HFF-Myc (cell line): ENCODE results near the gene SLC35F1.

Experiments used
- DNase-seq: peaks from one replicate; pipeline ENCODE4 v3.0.0-alpha.2; 2011; ENCODE audit warnings: low read depth; ENCODE audit errors: extremely low read depth
- H3K4me3 ChIP-seq: replicated peaks from 2 replicates; pipeline ENCODE4 v1.5.1; 2011; ENCODE audit warnings: low read depth, mild to moderate bottlenecking, control low read depth, low read length
- TF ChIP-seq, protein P1 (sequence below): IDR thresholded peaks from 2 replicates; pipeline ENCODE4 v1.5.1; 2012; ENCODE audit warnings: mild to moderate bottlenecking, low read depth, low read length, control low read depth; ENCODE audit errors: missing control alignments

Gene SLC35F1

DNA sequence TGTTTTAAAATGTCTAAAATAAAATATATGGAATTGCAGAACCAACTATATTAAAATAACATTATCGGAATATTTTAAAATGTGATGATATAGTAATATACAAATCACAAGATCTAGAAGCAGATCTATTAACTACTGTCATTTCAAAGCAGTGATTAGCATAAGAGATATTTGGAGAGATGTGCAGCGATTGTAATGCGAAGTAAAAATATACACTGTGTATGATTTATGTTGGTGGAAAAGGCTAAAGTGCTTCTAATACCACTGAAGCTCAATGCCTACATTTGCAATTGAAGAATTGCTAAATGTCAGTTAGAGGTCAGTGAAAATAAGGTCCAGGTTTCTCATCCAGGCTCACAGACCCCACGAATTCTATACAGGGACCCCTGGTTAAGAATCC is 392.4 kb downstream of the SLC35F1 start:
- no peak overlapping the region for H3K4me3 ChIP-seq
- DNase-seq = no peak
- TF ChIP-seq, protein P1, sequence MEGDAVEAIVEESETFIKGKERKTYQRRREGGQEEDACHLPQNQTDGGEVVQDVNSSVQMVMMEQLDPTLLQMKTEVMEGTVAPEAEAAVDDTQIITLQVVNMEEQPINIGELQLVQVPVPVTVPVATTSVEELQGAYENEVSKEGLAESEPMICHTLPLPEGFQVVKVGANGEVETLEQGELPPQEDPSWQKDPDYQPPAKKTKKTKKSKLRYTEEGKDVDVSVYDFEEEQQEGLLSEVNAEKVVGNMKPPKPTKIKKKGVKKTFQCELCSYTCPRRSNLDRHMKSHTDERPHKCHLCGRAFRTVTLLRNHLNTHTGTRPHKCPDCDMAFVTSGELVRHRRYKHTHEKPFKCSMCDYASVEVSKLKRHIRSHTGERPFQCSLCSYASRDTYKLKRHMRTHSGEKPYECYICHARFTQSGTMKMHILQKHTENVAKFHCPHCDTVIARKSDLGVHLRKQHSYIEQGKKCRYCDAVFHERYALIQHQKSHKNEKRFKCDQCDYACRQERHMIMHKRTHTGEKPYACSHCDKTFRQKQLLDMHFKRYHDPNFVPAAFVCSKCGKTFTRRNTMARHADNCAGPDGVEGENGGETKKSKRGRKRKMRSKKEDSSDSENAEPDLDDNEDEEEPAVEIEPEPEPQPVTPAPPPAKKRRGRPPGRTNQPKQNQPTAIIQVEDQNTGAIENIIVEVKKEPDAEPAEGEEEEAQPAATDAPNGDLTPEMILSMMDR = no peak

DNA sequence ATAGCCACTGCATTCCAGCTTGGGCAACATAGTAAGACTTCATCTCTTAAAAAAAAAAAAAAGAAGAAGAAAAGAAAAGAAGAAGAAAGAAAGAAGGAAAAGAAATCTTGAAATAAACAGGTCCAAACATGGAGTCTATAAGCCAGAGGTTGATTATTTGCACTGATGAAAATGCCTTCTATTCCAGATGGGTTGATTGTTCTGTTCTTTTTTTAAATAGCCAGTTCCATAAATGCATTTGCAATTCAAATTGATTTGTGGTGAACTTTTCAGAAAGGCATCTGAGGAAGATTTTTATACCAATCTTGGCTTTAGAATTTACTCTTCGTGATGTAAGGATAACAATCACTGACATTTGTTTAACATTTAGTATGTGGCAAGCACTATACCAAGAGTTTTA is 397.3 kb downstream of the SLC35F1 start:
- DNase-seq = no peak
- TF ChIP-seq, protein P1 = no peak
- no peak overlapping the region for H3K4me3 ChIP-seq

DNA sequence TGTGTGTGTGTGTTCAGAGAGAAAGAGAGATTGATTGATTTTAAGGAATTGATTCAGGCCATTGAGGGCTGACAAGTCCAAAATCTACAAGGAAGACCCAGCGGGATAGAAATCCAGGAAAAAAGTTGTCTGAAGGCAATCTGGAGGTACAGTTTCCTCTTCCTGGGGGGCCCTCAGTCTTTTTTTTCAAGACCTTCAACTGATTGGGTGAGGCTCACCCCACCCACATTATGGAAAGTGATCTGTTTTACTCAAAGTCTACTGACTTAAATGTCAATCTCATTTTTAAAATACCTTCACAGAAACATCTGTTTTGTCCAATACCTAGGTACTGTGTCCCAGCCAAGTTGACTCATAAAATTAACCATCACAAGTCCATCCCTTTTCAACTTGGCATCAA is 398.0 kb downstream of the SLC35F1 start:
- no peak for DNase-seq
- no peak overlapping the region for H3K4me3 ChIP-seq
- TF ChIP-seq, protein P1 = no peak

DNA sequence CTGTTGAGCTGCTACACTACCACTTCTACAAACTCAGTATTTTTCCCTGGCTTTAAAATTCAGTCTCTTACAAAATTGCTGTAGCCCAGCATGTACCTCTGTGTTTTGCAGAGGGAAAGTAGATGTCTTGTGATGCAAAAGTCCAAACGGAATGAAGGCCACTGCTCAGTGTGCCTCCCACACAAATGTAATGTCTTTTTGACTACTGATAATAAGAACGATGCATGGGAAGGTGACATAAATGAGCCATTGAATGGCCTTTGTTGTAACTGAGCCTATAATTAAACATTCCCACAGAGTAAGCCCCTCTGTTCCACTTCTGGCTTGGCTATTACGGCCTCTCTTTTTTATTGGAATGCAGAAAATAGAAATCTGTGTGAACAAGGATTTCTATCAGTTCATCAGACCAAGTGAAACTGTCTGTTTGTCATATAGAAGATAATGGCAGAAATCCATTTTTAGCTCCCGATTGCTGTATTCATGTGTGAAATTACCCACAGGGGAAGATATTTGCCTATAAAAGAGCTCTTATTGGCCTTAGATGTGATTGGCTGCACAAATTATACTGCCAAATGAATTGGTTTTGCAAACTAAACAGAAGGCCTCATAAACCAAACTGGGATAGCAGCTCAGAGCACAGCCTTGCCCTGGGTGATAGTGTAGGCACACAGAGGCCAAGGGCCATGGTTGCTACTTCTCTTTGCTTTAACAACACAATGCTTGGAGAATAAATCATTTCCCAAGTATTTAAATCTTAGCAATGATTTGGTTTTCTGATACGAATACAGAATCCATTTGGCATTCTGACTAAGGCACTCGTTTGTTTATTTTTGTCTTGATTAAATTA is 399.6 kb downstream of the SLC35F1 start:
- no peak overlapping the region for H3K4me3 ChIP-seq
- DNase-seq = no peak
- TF ChIP-seq, protein P1 = no peak

DNA sequence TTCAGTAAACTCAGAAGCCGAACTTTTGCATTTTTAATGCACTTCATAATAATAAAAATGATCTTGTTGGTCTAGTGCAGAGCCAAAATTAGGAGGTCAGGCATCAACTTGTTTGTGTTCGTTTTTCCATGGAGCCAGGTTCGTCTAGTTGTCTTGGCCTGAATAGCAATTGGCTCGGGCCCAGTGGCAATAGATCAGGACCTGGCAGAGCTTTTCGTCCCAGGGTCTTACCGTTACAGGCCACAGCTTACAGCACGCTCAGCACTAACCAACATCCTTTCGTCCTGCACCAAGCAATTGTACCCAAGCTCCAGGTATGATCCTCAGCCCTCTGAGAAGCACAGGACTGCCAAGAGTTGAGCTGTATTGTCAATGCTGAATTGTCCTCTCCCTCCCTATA is 400.5 kb downstream of the SLC35F1 start:
- H3K4me3 ChIP-seq = no peak overlapping the region
- TF ChIP-seq, protein P1 = no peak
- no peak for DNase-seq

DNA sequence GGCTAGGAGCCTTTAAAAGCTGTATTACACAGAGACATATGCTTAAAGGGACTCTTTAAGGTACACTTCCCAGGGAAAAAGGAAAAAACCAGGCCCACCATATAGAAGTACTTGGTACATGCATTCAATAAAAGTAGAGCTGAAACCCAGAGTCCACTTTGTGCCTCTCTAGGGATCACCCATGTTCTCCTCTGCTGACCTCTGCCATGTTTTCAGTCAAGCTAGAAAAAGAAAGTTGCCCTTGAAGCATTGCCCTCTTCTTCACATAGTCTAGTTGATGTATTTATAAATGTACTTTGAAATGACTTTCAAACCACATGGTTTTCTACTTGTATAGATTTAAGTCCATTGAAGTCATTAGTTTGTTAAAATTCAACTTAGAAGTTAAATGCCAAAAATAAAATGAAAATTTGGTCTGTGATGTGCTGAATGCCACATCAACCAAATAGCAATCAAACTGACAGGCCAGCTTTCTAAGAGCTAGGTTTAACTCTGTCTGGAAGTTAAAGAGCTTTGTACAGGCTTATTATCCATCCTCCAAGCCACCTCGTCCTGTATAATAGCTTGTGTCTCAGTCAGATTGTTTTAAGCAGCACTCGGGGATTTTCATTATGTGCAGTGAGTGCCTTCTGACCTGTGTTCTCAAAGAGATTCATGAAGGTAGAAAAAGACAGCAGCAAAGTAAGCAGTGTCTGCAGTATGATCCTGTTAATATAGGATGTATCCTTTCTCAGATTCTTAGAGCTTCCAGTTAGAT is 402.5 kb downstream of the SLC35F1 start:
- DNase-seq = no peak
- TF ChIP-seq, protein P1 = no peak
- no peak overlapping the region for H3K4me3 ChIP-seq
